Measurements from ENCODE around the gene LRRC49.
"Not testable (repeated sequence)": the region's sequence is repeated elsewhere in the genome, so short reads cannot be mapped to it uniquely, and the experiment has no call there.

LRRC49 gene

GRCh38 chr15:70976851-70977250 is 84.2 kb downstream of the LRRC49 start:
- DNase-seq (ENCODE audit: low read depth in 2 of 2) = no peak

GRCh38 chr15:70995383-70995970 is 102.9 kb downstream of the LRRC49 start:
- no peak for DNase-seq (ENCODE audit: low read depth in 2 of 2)

- DNase-seq (ENCODE audit: low read depth in 2 of 2) = no peak
These were observed 105.7 kb downstream of the LRRC49 start for GRCh38 chr15:70998319-70998718.

- no peak for DNase-seq (ENCODE audit: low read depth in 2 of 2)
These were observed 109.7 kb downstream of the LRRC49 start for GRCh38 chr15:71002316-71002715.

- DNase-seq (ENCODE audit: low read depth in 2 of 2) = no peak
These were observed 110.7 kb downstream of the LRRC49 start for GRCh38 chr15:71003319-71003718.

- DNase-seq (ENCODE audit: low read depth in 2 of 2) = not testable (repeated sequence)
These were observed 111.9 kb downstream of the LRRC49 start for GRCh38 chr15:71004506-71004905.

- DNase-seq (ENCODE audit: low read depth in 2 of 2) = no peak
These were observed 113.3 kb downstream of the LRRC49 start for GRCh38 chr15:71005895-71006294.

GRCh38 chr15:71008250-71008870 is 115.7 kb downstream of the LRRC49 start:
- no peak for DNase-seq (ENCODE audit: low read depth in 2 of 2)

- no peak for DNase-seq (ENCODE audit: low read depth in 2 of 2)
These were observed 117.8 kb downstream of the LRRC49 start for GRCh38 chr15:71010472-71010871.

GRCh38 chr15:71010997-71011396 is 118.4 kb downstream of the LRRC49 start:
- no peak for DNase-seq (ENCODE audit: low read depth in 2 of 2)

GRCh38 chr15:71011503-71012155 is 119.0 kb downstream of the LRRC49 start:
- DNase-seq (ENCODE audit: low read depth in 2 of 2) = no peak

GRCh38 chr15:71013446-71013845 is 120.8 kb downstream of the LRRC49 start:
- DNase-seq (ENCODE audit: low read depth in 2 of 2) = no peak

GRCh38 chr15:71015342-71015741 is 122.7 kb downstream of the LRRC49 start:
- no peak for DNase-seq (ENCODE audit: low read depth in 2 of 2)

- not testable (repeated sequence) for DNase-seq (ENCODE audit: low read depth in 2 of 2)
These were observed 138.6 kb downstream of the LRRC49 start for GRCh38 chr15:71031232-71031631.

GRCh38 chr15:71035478-71035877 is 142.9 kb downstream of the LRRC49 start:
- not testable (repeated sequence) for DNase-seq (ENCODE audit: low read depth in 2 of 2)

- no peak for DNase-seq (ENCODE audit: low read depth in 2 of 2)
These were observed 149.8 kb downstream of the LRRC49 start for GRCh38 chr15:71042356-71042922.

- DNase-seq (ENCODE audit: low read depth in 2 of 2) = no peak
These were observed 150.7 kb downstream of the LRRC49 start for GRCh38 chr15:71043373-71043772.

- DNase-seq (ENCODE audit: low read depth in 2 of 2) = no peak
These were observed 151.4 kb downstream of the LRRC49 start for GRCh38 chr15:71044006-71044405.

- DNase-seq (ENCODE audit: low read depth in 2 of 2) = not testable (repeated sequence)
These were observed 153.5 kb downstream of the LRRC49 start for GRCh38 chr15:71046146-71046545.

- no peak for DNase-seq (ENCODE audit: low read depth in 2 of 2)
These were observed 156.5 kb downstream of the LRRC49 start for GRCh38 chr15:71048913-71049675.

GRCh38 chr15:71049706-71050422 is 157.2 kb downstream of the LRRC49 start:
- no peak for DNase-seq (ENCODE audit: low read depth in 2 of 2)

Measured in stimulated activated CD4-positive, alpha-beta T cell treated with anti-CD3 and anti-CD28 coated beads, Interleukin-12 subunit alpha, Interleukin-12 subunit beta, amount 100 ng/mL, for 24 hours (primary cell).